GM18511 (cell line): ENCODE data around the gene MCTP1.

ENCODE experiments used
- ATAC-seq: cut with Tn5 transposase; IDR thresholded peaks from one replicate; pipeline ENCODE4 v1.9.1; 2021; ENCODE audit warnings: mild to moderate bottlenecking, moderate library complexity; ENCODE audit not compliant: unreplicated experiment

The MCTP1 gene

DNA sequence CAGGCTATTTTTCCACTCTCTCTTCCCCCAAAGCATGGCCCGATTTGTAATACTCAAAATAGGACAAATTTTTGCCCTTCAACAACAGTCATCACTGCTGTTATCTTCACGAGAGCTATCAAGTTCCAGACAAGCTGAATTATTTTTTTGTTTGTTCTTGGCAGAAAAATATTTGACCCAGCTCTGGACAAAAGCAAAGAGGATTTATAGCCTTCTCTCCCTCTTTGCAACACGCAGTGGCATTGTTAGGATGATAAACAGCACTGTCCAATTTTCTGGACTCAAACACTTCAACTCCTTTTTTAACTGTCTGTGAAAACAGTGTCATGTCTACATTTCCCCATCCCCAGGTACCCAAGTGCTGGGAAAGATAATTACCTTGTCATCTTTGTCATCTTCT, 506.2 kb downstream of the MCTP1 start:
- no peak for ATAC-seq

GRCh38 chr5:94778299-94778698, 506.6 kb downstream of the MCTP1 start:
- no peak for ATAC-seq

DNA sequence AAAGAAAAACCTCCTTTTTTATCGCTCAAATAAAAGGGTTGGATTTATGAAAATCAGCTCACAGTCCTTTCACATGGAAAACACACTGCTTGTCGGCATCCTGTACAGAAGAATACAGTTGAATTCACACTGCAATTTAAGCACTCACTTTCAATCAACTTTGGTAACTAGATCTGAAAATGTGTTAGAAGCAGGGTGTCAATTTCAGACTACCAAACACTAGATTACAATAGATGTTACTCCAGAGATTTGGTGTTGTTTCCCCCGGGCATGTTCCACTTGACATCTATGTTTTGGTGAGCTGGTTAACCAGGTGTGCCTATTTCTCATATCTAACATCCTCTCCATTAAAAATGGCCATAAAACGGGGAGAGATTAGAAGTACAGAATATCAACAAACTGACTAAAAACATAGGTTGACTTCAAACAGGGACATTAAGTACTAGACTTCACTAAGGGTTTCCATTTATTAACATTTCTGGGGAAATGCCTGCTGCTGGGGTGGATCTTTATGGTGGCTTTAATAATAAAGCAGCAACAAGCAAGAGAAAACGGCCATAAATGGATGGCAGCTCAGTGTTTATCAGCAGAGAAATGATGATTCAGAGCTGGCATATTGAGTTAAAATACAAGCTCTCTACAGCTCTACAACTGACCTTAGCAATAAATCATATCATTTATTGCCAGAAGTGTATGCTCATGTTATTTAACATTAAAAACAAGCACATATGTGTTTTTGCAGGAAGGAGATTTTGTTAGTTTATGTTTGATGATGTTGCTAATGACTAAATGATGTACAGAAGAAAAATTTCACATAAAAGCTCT, 507.6 kb downstream of the MCTP1 start:
- ATAC-seq = no peak

DNA sequence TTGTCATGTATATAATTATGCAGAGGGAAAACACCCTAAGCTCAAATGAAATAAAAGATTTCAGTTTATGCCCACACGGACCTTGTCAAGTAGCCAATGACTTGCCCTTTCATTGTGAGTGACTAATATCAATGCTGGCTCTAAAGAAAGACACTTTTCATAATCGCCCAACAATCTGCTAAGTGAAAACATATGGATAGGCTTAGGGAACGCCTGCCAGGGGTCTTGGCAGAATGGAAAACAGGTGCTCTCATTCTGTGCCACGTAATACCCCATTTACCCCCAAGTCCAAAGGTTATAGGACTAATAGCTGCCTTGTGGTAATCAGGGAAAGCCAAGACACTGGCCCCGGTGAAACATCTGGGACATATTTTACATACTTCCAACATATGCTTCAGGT, 508.7 kb downstream of the MCTP1 start:
- ATAC-seq = no peak

DNA sequence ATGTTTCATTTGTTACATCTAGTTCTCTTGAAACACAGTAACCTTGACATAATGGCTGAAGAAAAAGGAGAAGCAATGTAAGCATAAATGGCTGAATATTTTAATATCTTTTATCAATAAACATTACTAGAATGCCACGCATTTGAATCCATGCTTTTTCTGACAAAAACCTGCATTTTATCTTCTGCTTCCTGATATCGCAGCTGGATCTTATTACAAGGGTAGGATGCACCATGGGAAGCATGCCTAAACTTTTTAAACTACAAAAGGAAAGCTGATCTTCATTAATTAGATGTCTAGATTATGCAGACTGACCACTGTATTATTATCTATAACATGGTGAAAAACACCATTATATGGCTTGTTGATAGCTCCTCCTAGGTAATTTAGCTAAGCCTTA, 509.8 kb downstream of the MCTP1 start:
- no peak for ATAC-seq

DNA sequence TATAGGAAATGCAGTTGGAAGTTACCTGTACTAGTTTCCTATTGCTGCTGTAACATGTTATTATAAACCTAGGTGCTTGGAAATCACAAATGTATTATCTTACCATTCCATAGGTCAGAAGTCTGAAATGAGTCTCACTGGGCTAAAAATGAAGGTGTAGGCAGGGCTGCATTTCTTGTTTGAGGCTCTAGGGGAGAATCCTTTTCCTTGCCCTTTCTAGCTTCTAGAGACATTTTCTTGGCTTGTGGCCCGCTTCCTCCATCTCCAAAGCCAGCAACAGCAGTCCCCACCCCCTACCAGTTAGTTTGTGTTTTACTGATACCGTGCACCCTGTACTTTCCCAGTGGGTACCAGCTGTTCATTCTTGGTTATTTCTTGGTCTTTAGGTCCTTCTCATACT, 513.2 kb downstream of the MCTP1 start:
- ATAC-seq = no peak

DNA sequence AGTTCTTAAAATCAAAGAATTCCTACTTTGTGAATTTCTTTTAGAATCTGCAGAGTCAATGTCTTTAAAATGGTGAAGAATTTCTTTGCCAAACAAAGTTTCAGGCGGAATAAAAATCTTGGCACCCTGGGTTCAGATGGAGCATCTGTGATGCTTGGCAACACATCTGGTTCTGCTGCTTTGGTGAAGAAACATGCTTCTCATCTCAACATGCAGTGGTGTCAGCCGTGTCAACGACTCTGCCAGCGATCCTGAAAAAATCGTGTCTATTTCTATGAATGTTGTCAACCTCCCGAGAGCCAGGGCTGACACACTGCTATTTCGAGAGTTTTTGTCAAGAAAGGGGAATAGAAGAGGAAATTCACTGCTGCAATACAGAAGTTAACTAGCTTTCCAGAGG, 514.9 kb downstream of the MCTP1 start:
- ATAC-seq = no peak

GRCh38 chr5:94761786-94762185, 523.1 kb downstream of the MCTP1 start:
- ATAC-seq = no peak

DNA sequence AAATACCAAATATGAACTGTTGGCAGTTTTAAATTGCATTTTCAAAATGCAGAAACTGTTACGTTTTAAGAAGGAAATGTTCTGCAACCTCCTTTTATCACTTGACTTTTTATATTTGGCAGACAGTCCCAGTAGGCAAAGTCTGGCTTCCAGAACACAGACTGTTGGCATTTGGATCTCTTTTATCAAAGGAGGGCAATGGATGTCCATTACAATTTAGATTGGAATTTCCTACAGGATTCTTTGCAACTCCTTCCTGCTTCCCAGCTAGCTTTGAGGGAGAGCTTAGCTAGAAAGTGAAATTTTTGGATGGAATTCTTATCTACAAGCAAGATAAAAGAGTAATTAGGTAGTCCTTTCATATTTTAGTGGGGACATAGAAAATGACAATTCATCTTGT, 523.8 kb downstream of the MCTP1 start:
- ATAC-seq = no peak

- ATAC-seq = no peak
Observed at GRCh38 chr5:94759961-94760360, 524.9 kb downstream of the MCTP1 start.

DNA sequence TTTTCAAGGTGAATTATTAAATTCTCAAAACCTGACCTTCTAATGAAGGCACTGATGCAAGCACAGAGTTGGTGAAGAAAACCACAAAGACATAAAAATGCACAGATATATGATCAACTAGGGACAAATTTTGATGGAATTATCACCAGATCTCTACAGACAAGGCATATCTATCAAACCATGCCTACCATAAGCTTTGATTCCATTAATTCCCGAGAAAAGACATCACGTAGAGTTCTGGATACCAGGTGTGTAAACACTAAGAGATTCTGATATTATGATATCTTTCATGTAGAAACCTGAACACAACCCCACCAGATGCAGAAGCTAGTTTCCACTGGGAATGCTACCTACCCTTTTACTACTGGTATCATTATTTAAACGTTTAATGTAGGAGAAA, 525.9 kb downstream of the MCTP1 start:
- ATAC-seq = no peak

DNA sequence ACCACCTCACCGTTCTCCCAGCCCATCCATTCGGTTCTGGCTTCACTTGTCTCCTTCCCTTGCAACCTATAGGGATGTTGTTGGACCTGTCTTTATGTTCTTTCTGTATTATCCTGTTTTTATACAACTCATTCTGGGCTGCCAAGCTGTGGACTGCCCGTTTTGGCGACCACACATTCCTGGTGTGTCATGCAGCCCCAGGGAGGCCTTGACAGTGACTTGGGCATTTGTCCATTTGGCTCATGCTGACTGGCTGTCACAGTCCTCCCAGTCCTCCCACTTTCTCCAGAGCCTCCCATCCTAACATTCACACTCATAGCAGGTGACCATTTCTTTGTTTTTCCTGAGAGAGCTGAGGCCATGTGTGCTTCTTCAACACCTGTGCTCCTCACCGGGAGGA, 530.1 kb downstream of the MCTP1 start:
- no peak for ATAC-seq

- no peak for ATAC-seq
Observed at GRCh38 chr5:94751460-94751859, 533.4 kb downstream of the MCTP1 start.

GRCh38 chr5:94750681-94751080, 534.2 kb downstream of the MCTP1 start:
- ATAC-seq = no peak

DNA sequence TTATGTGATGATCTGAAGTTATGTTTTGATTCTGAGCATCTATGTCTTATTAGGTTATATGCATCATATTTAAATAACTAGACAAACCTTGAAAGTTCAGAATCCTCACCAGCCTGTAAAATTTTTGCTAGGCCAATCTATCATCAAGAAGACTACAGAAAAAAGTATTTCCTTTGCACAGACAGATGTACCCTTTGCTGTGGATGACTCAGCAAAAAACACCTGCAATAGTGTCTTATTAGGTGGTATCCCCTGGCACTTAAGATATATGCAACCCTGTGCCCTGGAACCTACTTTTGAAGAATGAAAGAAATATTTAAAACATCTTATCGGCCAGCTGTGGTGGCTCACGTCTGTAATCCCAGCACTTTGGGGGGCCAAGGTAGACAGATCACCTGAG, 535.9 kb downstream of the MCTP1 start:
- no peak for ATAC-seq

DNA sequence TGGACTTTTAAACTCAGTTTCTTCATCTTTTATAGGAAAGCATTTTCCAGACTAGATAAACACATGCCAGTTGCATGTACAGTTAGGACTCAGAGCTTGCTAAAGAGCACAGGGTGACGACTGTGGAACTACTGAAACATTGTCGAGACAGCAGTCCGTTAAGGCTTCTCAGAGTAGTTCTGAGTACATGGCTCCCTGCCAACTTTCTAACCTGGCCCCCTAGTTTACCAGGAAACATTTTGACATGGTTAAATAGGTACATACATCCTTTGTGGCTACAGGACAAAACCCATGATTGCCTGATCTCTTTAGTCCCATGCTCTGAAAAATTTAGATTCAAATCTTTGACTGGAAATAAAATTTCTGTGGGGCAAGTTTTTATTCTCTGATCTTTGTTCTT, 536.7 kb downstream of the MCTP1 start:
- no peak for ATAC-seq

- ATAC-seq = no peak
Observed at GRCh38 chr5:94747371-94747770, 537.5 kb downstream of the MCTP1 start.

GRCh38 chr5:94746731-94747124, 538.2 kb downstream of the MCTP1 start:
- ATAC-seq = peak; percentile 67

GRCh38 chr5:94745786-94746730, 538.8 kb downstream of the MCTP1 start:
- ATAC-seq = peak; percentile 85

GRCh38 chr5:94744906-94745305, 540.0 kb downstream of the MCTP1 start:
- ATAC-seq = no peak

DNA sequence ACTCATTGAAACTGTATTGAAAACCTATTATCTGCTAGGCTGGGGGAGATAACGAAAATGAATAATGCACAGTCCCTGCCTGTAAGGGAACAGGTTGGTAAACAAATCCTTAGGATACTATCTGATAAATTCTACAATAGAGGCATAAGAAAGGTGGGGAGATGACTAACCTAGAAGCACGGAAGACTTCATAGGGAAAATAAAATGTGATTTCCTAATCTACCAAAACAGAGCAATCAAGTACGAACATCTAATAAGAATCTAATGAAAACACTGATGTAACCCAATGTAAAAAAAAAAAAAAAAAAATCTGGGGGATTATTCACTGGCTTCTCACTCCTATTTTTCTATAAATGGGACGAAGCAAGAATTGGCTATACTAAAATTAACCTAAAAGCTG, 542.0 kb downstream of the MCTP1 start:
- no peak for ATAC-seq

- ATAC-seq = no peak
Observed at GRCh38 chr5:94740286-94740685, 544.6 kb downstream of the MCTP1 start.
